NCI-H2227 (cell line): ENCODE measurements around the gene PCIF1.

ENCODE experiments used
- DNase-seq: peaks from one replicate; lab custom pipeline; 2025; ENCODE audit not compliant: unreplicated experiment; lab: John Stamatoyannopoulos, UW

Gene PCIF1

DNA sequence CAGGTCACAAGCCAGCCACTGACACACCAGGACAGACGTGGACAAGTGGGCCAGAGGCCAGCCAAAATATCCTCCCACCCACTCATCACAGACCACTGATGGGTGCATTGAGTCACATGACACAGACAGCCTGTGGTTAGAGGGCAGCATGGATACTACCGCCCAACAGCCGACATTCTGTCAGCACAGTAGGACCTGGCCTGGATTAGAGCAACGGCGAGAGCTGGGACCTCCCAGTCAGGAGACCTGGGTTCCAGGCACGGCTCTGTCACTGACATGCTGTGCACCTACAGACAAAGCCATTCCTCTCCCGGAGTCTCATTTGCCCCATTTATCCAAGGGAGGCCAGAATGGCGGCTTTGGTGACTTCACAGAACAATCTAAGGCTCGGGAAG, 29.5 kb downstream of the PCIF1 start:
- DNase-seq = no peak

DNA sequence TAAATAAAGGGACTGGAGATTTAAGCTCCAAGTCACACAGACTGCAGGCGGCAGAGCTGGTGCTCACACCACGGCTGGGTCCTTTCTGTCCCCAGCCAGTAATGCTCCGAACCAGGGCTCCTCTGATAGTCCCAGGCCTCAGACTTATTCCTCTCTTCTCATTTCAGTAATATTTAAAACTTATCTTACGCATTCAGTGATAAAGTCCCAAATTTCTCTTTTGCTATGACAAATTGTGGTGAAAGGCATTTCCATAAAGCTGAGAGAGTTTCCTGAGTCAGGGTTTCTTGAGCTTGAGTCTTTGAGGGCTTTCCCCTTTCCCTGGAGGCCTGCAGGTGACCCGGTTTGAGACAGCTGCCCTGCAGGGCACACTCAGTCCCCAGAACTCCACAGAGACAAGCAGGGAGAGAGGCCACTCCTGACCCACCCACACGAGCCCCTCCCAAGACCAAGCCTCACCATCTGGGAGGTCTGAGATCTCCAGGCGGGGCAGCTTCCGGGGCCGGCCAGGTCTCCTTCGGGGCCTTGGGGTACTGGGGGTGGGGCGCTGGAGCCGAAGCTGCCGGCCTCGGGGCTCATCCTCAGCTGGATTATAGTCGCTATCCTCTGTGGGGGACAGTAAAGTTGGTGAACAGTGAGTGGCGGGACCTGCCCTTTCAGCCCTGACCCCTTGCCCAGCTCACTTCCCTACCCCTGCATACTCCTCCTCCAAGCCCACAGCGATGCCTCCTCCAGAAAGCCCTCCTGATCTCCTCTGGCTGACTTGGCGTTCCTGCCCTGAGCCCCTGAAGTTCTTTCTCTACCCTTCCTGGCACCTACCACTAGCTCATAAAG, 30.9 kb downstream of the PCIF1 start:
- no peak for DNase-seq

DNA sequence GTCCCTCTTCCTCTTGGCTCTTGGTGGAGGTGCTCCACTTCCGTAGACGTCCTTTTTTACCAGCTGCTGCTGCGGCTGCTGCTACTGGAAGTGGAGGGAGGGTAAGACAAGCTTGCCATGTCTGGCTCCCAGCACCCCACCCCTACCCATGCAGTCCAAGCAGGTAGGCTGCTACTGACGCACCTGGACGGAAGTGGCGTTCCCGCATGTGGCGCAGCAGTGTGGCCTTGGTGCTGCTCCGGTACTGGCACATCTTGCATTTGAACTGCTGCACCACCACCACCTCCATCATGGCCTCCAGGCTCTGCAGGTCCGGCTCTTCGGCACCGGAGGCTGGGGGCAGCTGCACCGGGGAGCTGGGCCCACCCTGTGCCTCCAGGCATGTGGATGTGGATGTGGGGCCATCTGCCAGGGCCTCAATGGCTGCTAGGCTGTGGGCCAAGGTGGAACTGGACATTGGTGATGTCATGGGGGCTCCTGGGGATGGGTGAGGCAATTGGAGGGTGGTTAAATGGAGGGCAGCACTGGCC, 33.1 kb downstream of the PCIF1 start:
- DNase-seq = no peak

DNA sequence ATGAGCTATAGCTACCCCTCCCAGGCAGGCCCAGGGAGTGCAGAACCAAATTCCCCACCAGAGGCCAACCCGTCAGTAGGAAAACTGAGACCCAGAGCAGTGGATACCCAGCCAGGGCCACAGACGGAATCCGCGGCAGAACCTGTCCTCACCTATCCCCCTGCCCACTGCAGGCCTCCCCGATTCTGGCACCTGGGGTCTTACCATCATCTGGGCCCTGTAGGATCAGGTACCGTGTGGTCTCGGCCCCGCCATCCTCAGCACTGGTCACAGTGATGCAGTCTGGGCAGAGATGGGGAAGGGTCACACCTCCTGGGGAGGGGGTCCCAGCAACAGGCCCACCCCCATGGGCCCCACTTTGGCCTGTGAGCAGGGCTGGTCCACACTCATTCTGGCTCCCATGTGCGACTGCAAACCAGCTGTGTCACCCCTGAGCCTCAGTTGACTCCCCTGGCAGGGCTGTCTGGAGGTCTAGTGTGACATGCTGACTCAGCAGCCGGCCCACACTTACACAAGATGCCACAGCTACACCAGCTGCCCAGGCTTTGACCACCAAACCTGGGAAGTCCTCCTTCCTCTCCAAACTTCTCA, 33.7 kb downstream of the PCIF1 start:
- DNase-seq = no peak

DNA sequence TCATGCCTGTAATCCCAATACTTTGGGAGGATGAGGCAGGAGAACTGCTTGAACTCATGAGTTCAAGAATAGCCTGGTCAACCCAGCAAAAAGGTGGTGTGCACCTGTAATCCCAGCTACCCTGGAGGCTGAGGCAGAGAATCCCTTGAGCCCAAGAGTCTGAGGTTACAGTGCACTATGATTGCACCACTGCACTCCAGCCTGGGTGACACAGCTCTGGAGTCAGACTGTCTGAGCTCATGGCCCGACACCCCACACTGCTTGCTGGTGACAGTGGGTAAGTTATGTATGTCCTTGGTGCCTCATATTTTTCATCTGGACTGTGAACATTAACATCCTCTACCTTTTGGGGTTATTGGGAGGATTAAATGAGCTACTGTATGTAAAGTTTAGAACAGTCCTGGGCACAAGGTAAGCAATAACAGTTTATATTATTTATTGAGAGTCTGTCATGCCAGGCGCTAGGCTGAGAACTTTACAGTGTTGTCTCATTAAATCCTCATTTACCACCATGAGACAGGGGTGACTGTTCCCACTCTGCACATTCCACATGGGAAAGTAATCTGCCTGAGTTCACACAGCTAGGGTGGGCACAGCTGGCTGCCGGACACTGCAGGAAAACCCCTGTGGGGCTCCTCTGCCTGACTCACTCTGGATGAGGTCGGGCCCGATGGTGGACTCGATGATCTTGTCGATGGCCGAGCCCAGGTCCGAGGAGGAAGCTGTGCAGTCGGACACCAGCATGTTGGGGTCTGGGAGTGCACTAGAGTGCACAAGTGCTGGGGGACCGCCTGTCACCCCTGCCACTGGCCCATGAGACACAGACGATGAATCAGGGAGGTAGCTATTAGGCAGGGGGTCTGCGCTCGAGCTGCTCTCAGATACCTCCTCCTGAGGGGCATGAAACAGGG, 34.6 kb downstream of the PCIF1 start:
- DNase-seq = no peak

DNA sequence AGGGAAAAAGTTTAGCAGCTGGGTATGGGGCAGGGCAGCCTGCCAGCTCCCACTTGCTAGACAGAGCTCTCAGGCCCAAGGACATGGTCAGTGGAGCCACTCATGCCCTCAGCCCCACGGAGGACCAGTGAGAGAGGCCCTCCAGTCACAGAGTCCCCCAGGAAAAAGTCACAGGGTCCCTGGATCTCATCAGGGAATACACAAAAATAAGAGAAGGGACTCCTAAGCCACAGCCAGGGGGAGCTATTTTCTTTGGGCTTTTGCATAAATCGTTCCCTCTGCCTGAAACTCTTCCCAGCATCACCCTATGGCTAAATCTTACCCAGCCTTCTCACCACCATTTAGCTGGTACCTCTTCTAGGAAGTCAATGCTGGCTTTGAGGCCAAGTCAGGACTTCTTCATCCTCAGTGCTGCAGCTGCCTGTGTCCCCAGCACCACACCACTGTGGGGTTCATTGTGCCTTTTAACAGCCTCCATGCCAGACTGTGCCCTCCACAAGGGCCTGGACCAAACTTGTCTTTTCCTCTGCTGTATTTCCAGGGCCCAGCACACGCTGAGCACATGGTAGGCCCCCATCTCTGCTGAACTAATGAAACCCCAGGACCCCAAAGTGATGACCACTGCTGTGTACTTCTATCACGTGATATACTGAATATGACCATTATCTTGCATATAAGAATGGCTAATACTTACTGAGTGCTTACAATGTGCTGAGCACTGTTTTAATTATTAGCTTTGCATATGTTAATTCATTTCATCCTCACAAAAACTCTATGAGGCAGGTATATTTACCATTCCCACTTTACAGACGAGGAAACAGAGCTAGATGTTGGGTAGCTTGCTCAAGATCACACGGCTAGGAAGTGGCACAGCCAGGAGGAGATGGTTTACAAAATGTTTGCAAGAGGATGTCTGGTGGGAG, 35.5 kb downstream of the PCIF1 start:
- peak; percentile 77 for DNase-seq

DNA sequence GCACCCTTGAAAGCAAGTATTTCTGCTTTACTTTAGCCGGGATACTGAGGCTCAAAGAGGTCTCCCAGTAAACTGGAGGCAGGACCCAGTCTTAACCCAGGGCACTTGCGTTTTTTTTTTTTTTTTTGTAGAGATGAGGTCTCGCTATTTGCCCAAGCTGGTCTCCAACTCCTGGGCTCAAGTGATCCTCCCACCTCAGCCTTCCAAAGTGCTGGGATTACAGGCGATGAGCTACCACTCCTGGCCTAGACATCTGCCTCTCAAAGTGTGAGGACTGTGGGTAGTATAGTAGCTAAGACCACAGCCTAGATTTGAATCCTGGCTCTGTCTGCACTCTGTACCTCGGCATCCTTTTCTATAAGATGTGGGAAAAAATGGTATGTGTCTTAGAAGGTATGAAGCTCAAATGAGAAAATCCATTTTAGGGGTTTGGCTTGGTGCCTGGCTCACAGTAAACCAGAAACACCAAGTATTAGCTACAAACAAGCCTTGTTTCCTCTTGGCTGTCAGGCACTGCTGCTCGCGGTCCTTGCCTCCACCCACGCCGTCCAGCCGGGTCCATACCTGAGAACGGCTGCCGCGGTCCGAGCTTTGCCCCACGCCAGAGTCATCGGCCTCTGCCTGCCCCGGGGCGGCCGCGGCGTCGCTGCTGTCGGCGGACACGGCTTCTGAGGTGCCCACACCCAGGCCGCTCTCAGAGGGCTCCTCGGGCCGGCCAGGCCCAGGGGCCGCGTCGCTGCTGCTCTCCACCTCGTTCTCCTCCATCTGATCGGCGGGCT, 36.4 kb downstream of the PCIF1 start:
- DNase-seq = no peak

DNA sequence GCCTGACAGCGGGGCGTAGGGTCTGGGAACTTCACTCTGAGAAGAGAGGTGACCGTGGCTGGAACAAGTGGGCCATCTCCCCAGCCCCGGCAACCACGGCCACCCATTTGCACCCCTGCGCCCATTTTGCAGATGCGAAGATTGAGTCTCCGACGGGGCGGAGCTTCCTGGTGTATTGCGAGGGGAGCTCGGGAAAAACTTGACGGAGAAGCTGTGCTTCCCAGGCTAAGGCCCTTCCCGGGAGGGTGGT, 36.9 kb downstream of the PCIF1 start:
- DNase-seq = no peak

DNA sequence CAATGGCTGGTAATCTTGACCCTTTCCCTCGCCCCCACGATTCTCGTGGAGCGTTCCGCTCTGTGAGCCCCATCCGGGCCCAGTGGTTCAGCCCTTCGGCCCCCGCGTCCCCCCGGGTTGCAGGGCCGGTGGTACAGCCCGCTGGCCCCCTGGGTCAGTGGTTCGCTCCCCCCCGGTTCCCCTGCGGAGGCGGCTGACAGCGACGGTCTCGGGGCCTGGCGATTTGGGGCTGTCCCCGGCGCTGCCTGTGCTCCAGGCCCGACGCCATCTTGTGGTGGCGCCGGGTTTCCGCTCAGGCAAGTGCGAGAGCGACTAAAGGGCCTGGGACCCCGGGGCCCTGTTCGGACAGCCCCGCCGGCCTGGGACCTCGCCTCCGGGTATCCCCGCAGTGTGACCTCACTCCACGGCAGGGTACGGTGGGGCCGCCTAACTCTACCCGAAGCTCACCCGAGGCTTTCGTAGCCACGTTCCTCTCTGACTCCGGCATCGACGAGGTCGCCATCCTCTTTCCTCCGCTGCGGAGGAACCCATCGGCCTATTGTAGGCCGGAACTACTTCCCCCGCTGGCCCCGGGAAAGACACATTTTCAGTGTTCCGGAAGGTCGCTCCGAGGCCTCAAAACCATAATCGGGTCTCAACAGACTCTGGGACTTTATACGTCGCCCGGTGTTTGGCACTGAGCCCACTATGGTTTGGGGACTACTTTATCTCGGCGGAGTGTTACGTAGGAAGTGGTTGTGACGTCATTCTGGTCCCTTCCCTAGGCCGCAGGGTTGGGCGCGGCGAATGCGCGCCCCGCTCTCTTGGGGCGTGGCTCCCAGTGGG, 37.4 kb downstream of the PCIF1 start, which contains the start of gene ZNF335:
Gene ZNF335, minus strand, starts transcription at position 529 of the 825 bp plus-strand sequence. CDS start 793 bp downstream, outside the sequence.
- DNase-seq = peak; percentile 97

DNA sequence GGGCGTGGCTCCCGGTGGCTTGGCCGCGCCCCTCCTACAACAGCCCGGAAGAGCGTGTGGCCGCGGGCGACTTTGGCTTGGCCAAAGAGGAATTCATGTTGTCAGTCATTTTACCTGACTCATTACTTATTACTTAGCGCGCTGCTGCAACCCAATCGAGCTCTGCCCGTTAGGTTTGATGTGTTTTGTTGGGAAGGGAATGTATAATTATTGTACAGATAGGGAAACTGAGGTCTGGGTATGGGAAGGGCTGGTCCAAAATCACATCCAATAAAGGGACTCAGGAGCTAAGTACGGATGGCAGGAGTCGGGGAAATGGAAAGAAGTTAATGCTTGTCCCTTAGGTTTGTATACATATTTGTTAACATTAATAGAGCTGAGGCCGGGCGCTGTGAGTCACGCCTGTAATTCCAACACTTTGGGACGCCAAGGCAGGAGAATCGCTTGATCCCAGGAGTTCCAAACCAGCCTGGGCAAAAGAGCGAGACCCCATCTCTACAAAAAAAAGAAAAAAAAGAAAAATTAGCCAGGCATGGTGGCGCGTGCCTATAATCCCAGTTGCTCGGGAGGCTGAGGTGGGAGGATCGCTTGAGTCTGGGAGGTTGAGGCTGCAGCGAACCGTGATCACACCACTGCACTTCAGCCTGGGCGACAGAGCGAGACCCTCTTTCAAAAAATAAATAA, 38.2 kb downstream of the PCIF1 start:
- DNase-seq = no peak

DNA sequence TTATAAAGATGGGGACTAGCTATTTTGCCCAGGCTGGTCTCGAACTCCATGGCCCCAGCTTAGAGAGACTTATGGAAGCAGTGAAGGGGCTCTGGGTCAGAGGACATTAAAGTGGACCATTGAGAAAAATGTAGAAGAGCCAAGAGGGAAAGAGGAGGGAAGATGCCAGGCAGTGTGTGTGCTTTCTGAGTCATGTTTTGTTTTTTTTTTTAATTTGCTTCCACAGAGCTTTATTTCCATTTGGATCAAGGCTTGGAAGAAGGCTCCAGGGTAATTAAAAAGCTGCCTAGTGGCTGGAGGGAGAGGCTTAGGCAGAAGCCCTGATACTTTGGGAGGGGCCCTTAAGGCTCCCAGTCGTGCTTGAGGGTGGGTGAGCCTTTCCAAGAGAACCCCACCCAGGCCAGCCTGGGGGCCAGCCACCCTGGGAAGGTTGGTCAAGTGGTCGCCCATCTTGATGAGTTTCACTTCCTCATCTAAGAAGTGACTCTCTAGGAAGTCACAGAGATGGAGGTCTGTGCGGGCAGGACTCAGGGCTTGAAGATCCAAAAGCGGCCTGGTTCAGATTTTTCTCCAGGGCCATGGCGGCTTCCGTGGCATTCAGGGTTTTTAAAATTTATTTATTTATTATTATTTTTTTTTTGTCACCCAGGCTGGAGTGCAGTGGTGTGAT, 40.5 kb downstream of the PCIF1 start:
- DNase-seq = no peak

DNA sequence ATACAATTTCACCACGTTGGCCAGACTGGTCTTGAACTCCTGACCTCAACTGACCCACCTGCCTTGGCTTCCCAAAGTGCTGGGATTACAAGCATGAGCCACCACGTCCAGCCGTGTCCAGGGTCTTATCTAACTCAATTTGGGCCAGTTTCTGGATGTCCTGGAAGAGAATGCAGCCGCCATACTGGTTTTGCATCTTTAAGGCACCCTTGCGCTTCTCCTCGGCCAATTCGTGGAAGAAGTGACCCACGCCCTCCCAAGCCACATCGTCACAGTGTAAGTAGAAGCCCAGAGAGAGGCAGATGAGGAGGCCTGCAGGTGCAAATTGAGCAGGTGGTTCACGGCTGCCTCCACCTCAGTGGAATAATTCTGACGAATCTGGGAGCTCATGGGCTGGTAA, 41.2 kb downstream of the PCIF1 start:
- no peak for DNase-seq

DNA sequence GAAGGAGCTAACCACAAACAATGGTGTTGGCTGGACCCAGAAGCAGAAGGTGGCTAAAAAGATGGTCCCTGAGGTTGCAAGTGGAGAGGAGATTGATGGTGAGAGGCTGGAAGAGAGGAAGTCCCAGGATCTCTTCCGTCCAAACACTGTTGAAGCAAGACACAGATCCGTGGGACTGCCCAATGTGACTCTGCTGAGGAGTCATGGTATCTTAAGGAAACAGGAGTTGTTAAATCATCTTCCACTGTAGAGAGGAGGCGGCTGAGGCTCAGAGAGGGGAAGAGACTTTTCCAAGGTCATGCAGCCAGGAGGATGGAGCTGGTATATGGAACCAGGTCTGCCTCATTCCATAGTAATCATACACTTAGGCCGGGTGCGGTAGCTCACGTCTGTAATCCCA, 41.6 kb downstream of the PCIF1 start:
- DNase-seq = no peak

DNA sequence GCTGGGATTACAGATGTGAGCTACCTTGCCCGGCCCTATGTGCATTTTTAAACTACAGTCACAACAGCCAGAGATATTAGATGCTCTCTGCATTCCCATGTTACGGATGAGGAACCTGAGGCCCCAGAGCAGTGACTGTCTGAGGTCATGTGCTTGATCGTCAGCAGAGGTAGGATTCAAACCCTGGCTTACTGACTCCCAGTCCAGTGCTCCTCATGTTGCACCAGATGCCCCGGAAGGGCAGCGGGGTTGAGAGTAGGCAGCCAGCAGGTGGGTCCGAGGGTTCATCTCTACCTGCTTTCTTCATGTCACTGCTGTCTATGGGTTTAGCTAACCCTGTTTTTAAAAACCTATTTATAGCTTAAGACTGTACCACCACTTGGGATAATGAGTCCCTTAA, 46.8 kb downstream of the PCIF1 start:
- no peak for DNase-seq

DNA sequence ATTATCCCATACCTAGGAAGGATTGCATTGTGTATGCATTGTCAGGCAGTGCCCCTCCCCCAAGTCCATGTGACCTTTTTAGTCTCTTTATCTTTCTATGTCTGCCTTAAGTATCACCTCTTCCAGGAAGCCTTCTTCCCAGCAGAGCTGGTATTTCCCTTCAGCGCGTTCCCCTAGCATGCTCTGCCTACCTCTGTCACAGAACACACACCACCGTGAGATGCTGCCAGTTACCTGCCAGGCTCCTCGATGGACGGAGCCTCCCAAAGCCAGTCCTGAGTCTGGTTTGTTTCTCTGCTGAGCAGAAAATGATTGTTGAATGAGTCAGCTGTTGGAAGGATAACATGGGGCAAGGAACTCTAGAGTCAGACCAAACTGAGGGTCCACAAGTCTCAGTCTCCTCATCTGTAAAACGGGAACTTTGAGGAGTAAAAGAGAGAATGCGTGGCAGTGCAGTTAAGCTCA, 48.8 kb downstream of the PCIF1 start:
- DNase-seq = no peak

DNA sequence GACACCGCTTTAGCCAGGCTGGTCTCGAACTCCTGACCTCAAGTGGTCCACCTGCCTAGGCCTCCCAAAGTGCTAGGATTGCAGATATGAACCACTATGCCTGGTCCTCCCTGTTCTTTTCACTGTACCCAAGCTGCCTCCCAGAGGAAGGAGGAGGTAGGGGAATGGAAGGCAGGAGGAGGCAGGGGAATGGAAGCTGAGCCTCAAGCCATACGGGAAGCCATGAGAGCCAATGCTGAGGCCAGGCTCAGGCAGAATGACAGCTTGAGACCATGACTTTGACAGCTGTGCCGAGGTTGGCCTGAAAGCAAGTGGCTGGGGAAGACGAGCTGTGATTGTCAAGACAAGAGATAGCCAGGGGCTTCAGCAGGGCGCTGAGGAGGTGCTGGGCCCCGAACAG, 51.1 kb downstream of the PCIF1 start:
- DNase-seq = no peak

DNA sequence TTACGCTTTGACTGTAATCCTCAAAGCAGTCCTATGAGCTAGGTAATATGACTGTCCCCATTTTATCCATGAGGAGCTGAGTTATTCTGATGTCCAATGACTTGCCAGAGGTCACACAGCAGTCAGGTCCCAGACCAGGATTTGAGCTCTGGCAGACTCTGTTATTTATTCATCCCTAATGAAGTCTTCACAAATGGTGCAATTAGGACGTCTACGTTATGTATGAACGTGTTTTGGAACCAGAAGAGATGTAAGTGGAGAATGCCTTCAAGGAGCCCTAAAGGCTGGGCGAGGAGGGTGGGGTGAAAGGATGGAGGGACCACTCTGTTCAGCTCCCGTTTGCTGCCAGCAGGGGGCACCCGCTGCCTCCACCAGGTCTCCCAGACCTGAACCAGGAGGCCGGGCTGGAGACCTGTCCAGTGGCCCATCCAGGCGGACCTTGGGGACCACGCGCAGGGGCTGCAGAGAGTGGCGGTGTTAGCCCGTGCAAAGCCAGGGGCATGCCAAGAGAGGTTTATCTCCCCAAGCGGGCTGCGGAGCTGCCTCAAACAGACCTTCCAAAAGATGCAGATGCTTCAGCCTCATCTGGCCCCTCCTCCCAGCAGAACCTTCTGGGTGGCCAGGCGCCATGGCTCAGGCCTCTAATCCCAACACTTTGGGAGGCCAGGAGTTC, 52.8 kb downstream of the PCIF1 start:
- peak; percentile 81 for DNase-seq
